ENCODE data around the gene KCNJ6.

The KCNJ6 gene

DNA sequence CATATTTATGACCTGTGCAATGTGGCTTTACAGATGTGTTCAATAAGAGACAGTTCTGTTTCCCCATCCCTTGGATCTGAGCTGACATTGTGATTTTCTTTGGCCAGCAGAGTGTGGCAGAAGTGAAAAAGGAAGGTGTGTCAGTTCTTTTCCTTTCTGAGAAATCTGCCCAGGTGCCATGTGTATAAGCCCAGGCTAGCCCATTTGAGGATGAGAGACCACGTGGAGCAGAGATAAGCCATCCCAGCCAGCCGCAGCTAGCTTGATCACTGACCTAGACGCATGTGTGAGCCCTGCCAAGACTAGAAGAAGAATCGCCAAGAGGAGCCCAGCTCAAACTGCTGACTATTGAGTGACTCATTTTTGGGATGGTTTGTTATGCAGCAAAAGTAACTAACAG is 127.8 kb downstream of the KCNJ6 start:
- Histone ChIP-seq H3K36me3 (ENCODE audit: control insufficient read depth in 2 of 2, insufficient read depth in 2 of 2, low read length in 2 of 2) (no peaks in the 10 kb centered on the region), H3K4me3 (ENCODE audit: low read length in 2 of 2) (no peak overlapping the region), H3K27ac (ENCODE audit: low read depth in 2 of 2, low read length in 2 of 2) (no peak overlapping the region), H3K9ac (ENCODE audit: low read depth in 1 of 2, low read length in 2 of 2) (no peak overlapping the region), H3K9me3 (ENCODE audit: control insufficient read depth in 2 of 2, low read length in 2 of 2) (no peaks in the 10 kb centered on the region), H3K27me3 (ENCODE audit: control insufficient read depth in 2 of 2, insufficient read depth in 2 of 2, low read length in 2 of 2) (peaks cover 0 to 4% of the 10 kb centered on the region in 2 donors), H3K4me1 (ENCODE audit: control insufficient read depth in 2 of 2, insufficient read depth in 2 of 2, low read length in 2 of 2) (no peaks in the 10 kb centered on the region)

- Histone ChIP-seq H3K9me3 (ENCODE audit: control insufficient read depth in 2 of 2, low read length in 2 of 2) (no peaks in the 10 kb centered on the region), H3K36me3 (ENCODE audit: control insufficient read depth in 2 of 2, insufficient read depth in 2 of 2, low read length in 2 of 2) (no peaks in the 10 kb centered on the region), H3K9ac (ENCODE audit: low read depth in 1 of 2, low read length in 2 of 2) (no peak overlapping the region), H3K27me3 (ENCODE audit: control insufficient read depth in 2 of 2, insufficient read depth in 2 of 2, low read length in 2 of 2) (peaks cover 0 to 4% of the 10 kb centered on the region in 2 donors), H3K27ac (ENCODE audit: low read depth in 2 of 2, low read length in 2 of 2) (no peak overlapping the region), H3K4me1 (ENCODE audit: control insufficient read depth in 2 of 2, insufficient read depth in 2 of 2, low read length in 2 of 2) (no peaks in the 10 kb centered on the region), H3K4me3 (ENCODE audit: low read length in 2 of 2) (no peak overlapping the region)
These were observed 128.8 kb downstream of the KCNJ6 start for GRCh38 chr21:37787456-37787855.

GRCh38 chr21:37784591-37785318 is 131.5 kb downstream of the KCNJ6 start:
- no peak overlapping the region for H3K9ac ChIP-seq (ENCODE audit: low read depth in 1 of 2, low read length in 2 of 2)

DNA sequence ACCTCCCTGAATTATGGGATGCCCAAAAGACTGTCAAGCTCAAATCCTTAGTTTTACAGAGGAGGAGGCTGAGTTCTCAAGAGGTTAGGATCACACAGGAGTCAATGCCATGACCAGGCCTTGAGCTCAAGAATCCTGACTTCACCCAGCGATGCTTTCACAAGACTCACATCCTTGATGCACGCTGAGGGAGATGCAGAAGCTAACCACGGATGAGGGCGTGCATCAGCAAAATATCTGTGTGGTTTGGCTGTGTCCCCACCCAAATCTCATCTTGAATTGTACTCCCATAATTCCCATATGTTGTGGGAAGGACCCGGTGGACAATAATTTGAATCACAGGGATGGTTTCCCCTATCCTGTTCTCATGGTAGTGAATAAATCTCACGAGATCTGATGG is 133.2 kb downstream of the KCNJ6 start:
- Histone ChIP-seq H3K9me3 (ENCODE audit: control insufficient read depth in 2 of 2, low read length in 2 of 2) (no peaks in the 10 kb centered on the region), H3K27me3 (ENCODE audit: control insufficient read depth in 2 of 2, insufficient read depth in 2 of 2, low read length in 2 of 2) (no peaks in the 10 kb centered on the region), H3K36me3 (ENCODE audit: control insufficient read depth in 2 of 2, insufficient read depth in 2 of 2, low read length in 2 of 2) (no peaks in the 10 kb centered on the region), H3K4me3 (ENCODE audit: low read length in 2 of 2) (no peak overlapping the region), H3K27ac (ENCODE audit: low read depth in 2 of 2, low read length in 2 of 2) (no peak overlapping the region), H3K4me1 (ENCODE audit: control insufficient read depth in 2 of 2, insufficient read depth in 2 of 2, low read length in 2 of 2) (no peaks in the 10 kb centered on the region), H3K9ac (ENCODE audit: low read depth in 1 of 2, low read length in 2 of 2) (no peak overlapping the region)

More at GRCh38 chr21:37784591-37785318, 131.5 kb downstream of the KCNJ6 start:
- H3K4me3 ChIP-seq (ENCODE audit: low read length in 2 of 2), result no peak overlapping the region
- no peaks in the 10 kb centered on the region for H3K9me3 ChIP-seq (ENCODE audit: control insufficient read depth in 2 of 2, low read length in 2 of 2)
- H3K4me1 ChIP-seq (ENCODE audit: control insufficient read depth in 2 of 2, insufficient read depth in 2 of 2, low read length in 2 of 2), result no peaks in the 10 kb centered on the region
- H3K27me3 ChIP-seq (ENCODE audit: control insufficient read depth in 2 of 2, insufficient read depth in 2 of 2, low read length in 2 of 2), result no peaks in the 10 kb centered on the region
- H3K27ac ChIP-seq (ENCODE audit: low read depth in 2 of 2, low read length in 2 of 2), result no peak overlapping the region
- no peaks in the 10 kb centered on the region for H3K36me3 ChIP-seq (ENCODE audit: control insufficient read depth in 2 of 2, insufficient read depth in 2 of 2, low read length in 2 of 2)

- Histone ChIP-seq H3K4me3 (ENCODE audit: low read length in 2 of 2) (no peak overlapping the region), H3K36me3 (ENCODE audit: control insufficient read depth in 2 of 2, insufficient read depth in 2 of 2, low read length in 2 of 2) (no peaks in the 10 kb centered on the region), H3K9ac (ENCODE audit: low read depth in 1 of 2, low read length in 2 of 2) (no peak overlapping the region), H3K4me1 (ENCODE audit: control insufficient read depth in 2 of 2, insufficient read depth in 2 of 2, low read length in 2 of 2) (no peaks in the 10 kb centered on the region), H3K27me3 (ENCODE audit: control insufficient read depth in 2 of 2, insufficient read depth in 2 of 2, low read length in 2 of 2) (no peaks in the 10 kb centered on the region), H3K27ac (ENCODE audit: low read depth in 2 of 2, low read length in 2 of 2) (no peak overlapping the region), H3K9me3 (ENCODE audit: control insufficient read depth in 2 of 2, low read length in 2 of 2) (no peaks in the 10 kb centered on the region)
These were observed 135.0 kb downstream of the KCNJ6 start for GRCh38 chr21:37780991-37781983.

GRCh38 chr21:37771181-37771580 is 145.1 kb downstream of the KCNJ6 start:
- no peak overlapping the region for H3K27ac ChIP-seq (ENCODE audit: low read depth in 2 of 2, low read length in 2 of 2)
- H3K4me3 ChIP-seq (ENCODE audit: low read length in 2 of 2), result no peak overlapping the region
- H3K9me3 ChIP-seq (ENCODE audit: control insufficient read depth in 2 of 2, low read length in 2 of 2), result no peaks in the 10 kb centered on the region
- H3K4me1 ChIP-seq (ENCODE audit: control insufficient read depth in 2 of 2, insufficient read depth in 2 of 2, low read length in 2 of 2), result no peaks in the 10 kb centered on the region
- no peaks in the 10 kb centered on the region for H3K36me3 ChIP-seq (ENCODE audit: control insufficient read depth in 2 of 2, insufficient read depth in 2 of 2, low read length in 2 of 2)
- H3K27me3 ChIP-seq (ENCODE audit: control insufficient read depth in 2 of 2, insufficient read depth in 2 of 2, low read length in 2 of 2), result no peaks in the 10 kb centered on the region
- no peak overlapping the region for H3K9ac ChIP-seq (ENCODE audit: low read depth in 1 of 2, low read length in 2 of 2)

DNA sequence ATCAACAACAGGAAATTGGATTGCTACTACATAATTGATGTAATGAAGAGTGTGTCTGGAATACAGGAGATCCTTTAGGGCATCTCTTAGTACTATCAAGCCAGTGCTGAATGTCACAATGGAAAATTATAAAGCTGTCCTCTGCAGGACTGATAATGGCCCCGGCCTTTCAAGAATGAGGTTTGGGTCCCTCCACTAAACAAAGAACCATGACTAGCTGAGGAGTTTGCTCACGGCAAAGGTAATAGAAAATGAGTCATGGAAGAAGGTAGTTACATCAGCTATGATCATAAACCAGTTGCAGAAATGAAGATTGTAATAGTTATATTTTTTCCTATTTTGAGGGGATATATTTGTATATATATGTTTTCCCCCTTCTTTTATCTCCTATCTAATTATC is 145.8 kb downstream of the KCNJ6 start:
- H3K27me3 ChIP-seq (ENCODE audit: control insufficient read depth in 2 of 2, insufficient read depth in 2 of 2, low read length in 2 of 2), result no peaks in the 10 kb centered on the region
- H3K9me3 ChIP-seq (ENCODE audit: control insufficient read depth in 2 of 2, low read length in 2 of 2), result no peaks in the 10 kb centered on the region
- no peak overlapping the region for H3K4me3 ChIP-seq (ENCODE audit: low read length in 2 of 2)
- H3K36me3 ChIP-seq (ENCODE audit: control insufficient read depth in 2 of 2, insufficient read depth in 2 of 2, low read length in 2 of 2), result no peaks in the 10 kb centered on the region
- no peak overlapping the region for H3K27ac ChIP-seq (ENCODE audit: low read depth in 2 of 2, low read length in 2 of 2)
- H3K4me1 ChIP-seq (ENCODE audit: control insufficient read depth in 2 of 2, insufficient read depth in 2 of 2, low read length in 2 of 2), result no peaks in the 10 kb centered on the region
- H3K9ac ChIP-seq (ENCODE audit: low read depth in 1 of 2, low read length in 2 of 2), result no peak overlapping the region

DNA sequence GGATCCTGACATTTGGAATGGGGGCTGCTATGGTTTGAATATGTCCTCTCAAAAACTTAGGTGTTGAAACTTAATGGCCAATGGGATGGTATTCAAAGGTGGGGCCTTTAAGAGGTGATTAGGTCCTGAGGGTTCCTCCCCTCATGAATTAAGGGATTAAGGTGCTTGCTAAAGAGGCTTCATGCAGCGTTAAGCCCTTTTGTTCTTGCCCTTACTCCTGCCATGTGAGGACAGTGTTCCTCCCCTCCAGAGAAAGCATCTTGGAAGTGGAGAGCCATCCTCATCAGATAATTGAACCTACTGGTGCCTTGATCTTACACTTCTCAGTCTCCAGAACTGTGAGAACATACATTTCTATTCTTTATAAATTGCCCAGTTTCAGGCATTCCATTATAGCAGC is 146.6 kb downstream of the KCNJ6 start:
- Histone ChIP-seq H3K4me3 (ENCODE audit: low read length in 2 of 2) (no peak overlapping the region), H3K4me1 (ENCODE audit: control insufficient read depth in 2 of 2, insufficient read depth in 2 of 2, low read length in 2 of 2) (no peaks in the 10 kb centered on the region), H3K9ac (ENCODE audit: low read depth in 1 of 2, low read length in 2 of 2) (no peak overlapping the region), H3K9me3 (ENCODE audit: control insufficient read depth in 2 of 2, low read length in 2 of 2) (no peaks in the 10 kb centered on the region), H3K36me3 (ENCODE audit: control insufficient read depth in 2 of 2, insufficient read depth in 2 of 2, low read length in 2 of 2) (no peaks in the 10 kb centered on the region), H3K27me3 (ENCODE audit: control insufficient read depth in 2 of 2, insufficient read depth in 2 of 2, low read length in 2 of 2) (no peaks in the 10 kb centered on the region), H3K27ac (ENCODE audit: low read depth in 2 of 2, low read length in 2 of 2) (no peak overlapping the region)

DNA sequence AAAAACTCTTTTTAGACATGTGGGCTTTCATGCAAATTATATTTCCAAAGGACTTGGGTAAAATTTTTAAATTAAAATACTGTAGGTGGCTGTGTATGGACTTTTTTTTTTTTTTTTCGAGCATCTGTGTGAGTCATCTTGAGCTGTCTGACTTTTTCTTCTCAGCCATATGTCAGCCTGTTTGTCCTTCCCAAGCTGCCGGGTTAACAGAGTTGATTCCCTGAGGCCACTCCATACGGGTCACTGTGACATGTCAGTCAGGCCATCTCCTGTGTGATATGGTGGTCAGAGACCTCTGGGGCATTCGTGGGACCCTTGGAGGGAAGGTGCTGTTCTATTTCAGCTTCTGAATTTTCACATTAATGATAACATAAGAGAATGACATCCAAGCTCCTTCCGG is 148.3 kb downstream of the KCNJ6 start:
- H3K27ac ChIP-seq (ENCODE audit: low read depth in 2 of 2, low read length in 2 of 2), result no peak overlapping the region
- no peak overlapping the region for H3K4me3 ChIP-seq (ENCODE audit: low read length in 2 of 2)
- H3K9me3 ChIP-seq (ENCODE audit: control insufficient read depth in 2 of 2, low read length in 2 of 2), result no peaks in the 10 kb centered on the region
- no peaks in the 10 kb centered on the region for H3K27me3 ChIP-seq (ENCODE audit: control insufficient read depth in 2 of 2, insufficient read depth in 2 of 2, low read length in 2 of 2)
- no peaks in the 10 kb centered on the region for H3K36me3 ChIP-seq (ENCODE audit: control insufficient read depth in 2 of 2, insufficient read depth in 2 of 2, low read length in 2 of 2)
- H3K9ac ChIP-seq (ENCODE audit: low read depth in 1 of 2, low read length in 2 of 2), result no peak overlapping the region
- no peaks in the 10 kb centered on the region for H3K4me1 ChIP-seq (ENCODE audit: control insufficient read depth in 2 of 2, insufficient read depth in 2 of 2, low read length in 2 of 2)

GRCh38 chr21:37766129-37766528 is 150.1 kb downstream of the KCNJ6 start:
- Histone ChIP-seq H3K27me3 (ENCODE audit: control insufficient read depth in 2 of 2, insufficient read depth in 2 of 2, low read length in 2 of 2) (peaks cover 0 to 4% of the 10 kb centered on the region in 2 donors), H3K9ac (ENCODE audit: low read depth in 1 of 2, low read length in 2 of 2) (no peak overlapping the region), H3K9me3 (ENCODE audit: control insufficient read depth in 2 of 2, low read length in 2 of 2) (no peaks in the 10 kb centered on the region), H3K4me3 (ENCODE audit: low read length in 2 of 2) (no peak overlapping the region), H3K27ac (ENCODE audit: low read depth in 2 of 2, low read length in 2 of 2) (no peak overlapping the region), H3K4me1 (ENCODE audit: control insufficient read depth in 2 of 2, insufficient read depth in 2 of 2, low read length in 2 of 2) (no peaks in the 10 kb centered on the region), H3K36me3 (ENCODE audit: control insufficient read depth in 2 of 2, insufficient read depth in 2 of 2, low read length in 2 of 2) (no peaks in the 10 kb centered on the region)
